ENCODE measurements around the gene VWA1. TPM values are rescaled to one million over a fixed set of nuclear protein-coding genes. Genes with fewer than 3 reads are reported as not detected.

VWA1 gene
- total RNA-seq, 1 donor from 2014 or later, result 56.9 TPM

GRCh38 chr1:1487701-1488100 is 52.2 kb downstream of the VWA1 start:
- no peak overlapping the region for H3K27ac Mint-ChIP-seq (ENCODE audit: unreplicated experiment)
- no peak overlapping the region for H3K4me3 Mint-ChIP-seq (ENCODE audit: unreplicated experiment)
- DNase-seq, result no peak
- H3K36me3 Mint-ChIP-seq (ENCODE audit: unreplicated experiment), result peaks cover 6% of the 10 kb centered on the region
- no peaks in the 10 kb centered on the region for H3K4me1 Mint-ChIP-seq (ENCODE audit: low read depth, unreplicated experiment)
- no peaks in the 10 kb centered on the region for H3K27me3 Mint-ChIP-seq (ENCODE audit: unreplicated experiment)
- no peaks in the 10 kb centered on the region for H3K9me3 Mint-ChIP-seq (ENCODE audit: unreplicated experiment)
- TF ChIP-seq CTCF (IDR thresholded peaks at IDR 0.05; ENCODE audit: partially characterized antibody, unreplicated experiment), result no peak

DNA sequence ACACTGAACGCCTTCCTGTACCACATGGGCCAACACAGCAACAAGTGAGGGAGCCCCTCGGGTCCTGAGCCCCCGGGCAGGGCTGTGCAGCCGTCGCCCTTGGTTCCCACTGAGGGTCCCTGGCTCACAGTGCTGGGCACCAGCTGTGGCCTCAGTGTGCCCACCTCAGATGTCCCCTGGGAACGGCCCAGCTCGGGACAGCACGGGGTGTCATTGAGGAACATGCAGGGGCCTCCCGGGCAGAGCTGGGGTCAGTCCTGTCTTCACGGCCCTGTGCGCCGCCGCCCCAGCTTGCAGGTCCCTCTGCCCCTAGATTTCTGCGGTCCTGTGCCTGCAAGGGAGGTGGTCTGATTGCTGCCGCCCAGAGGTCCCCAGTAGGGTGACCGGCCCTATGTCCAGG is 53.7 kb downstream of the VWA1 start:
- no peak overlapping the region for H3K4me3 Mint-ChIP-seq (ENCODE audit: unreplicated experiment)
- peaks cover 10% of the 10 kb centered on the region for H3K36me3 Mint-ChIP-seq (ENCODE audit: unreplicated experiment)
- H3K4me1 Mint-ChIP-seq (ENCODE audit: low read depth, unreplicated experiment), result no peaks in the 10 kb centered on the region
- no peak overlapping the region for H3K27ac Mint-ChIP-seq (ENCODE audit: unreplicated experiment)
- DNase-seq, result no peak
- H3K9me3 Mint-ChIP-seq (ENCODE audit: unreplicated experiment), result peaks cover 2% of the 10 kb centered on the region
- no peak for TF ChIP-seq CTCF (IDR thresholded peaks at IDR 0.05; ENCODE audit: partially characterized antibody, unreplicated experiment)
- H3K27me3 Mint-ChIP-seq (ENCODE audit: unreplicated experiment), result no peaks in the 10 kb centered on the region

GRCh38 chr1:1489861-1490260 is 54.4 kb downstream of the VWA1 start:
- H3K27me3 Mint-ChIP-seq (ENCODE audit: unreplicated experiment), result no peaks in the 10 kb centered on the region
- H3K4me3 Mint-ChIP-seq (ENCODE audit: unreplicated experiment), result no peak overlapping the region

GRCh38 chr1:1490633-1491230 is 55.2 kb downstream of the VWA1 start:
- peaks cover 10% of the 10 kb centered on the region for H3K36me3 Mint-ChIP-seq (ENCODE audit: unreplicated experiment)
- H3K27me3 Mint-ChIP-seq (ENCODE audit: unreplicated experiment), result no peaks in the 10 kb centered on the region
- TF ChIP-seq CTCF (IDR thresholded peaks at IDR 0.05; ENCODE audit: partially characterized antibody, unreplicated experiment), result no peak
- H3K9me3 Mint-ChIP-seq (ENCODE audit: unreplicated experiment), result peaks cover 2% of the 10 kb centered on the region
- H3K4me1 Mint-ChIP-seq (ENCODE audit: low read depth, unreplicated experiment), result no peaks in the 10 kb centered on the region
- H3K27ac Mint-ChIP-seq (ENCODE audit: unreplicated experiment), result no peak overlapping the region
- H3K4me3 Mint-ChIP-seq (ENCODE audit: unreplicated experiment), result no peak overlapping the region
- no peak for DNase-seq

More at GRCh38 chr1:1489861-1490260, 54.4 kb downstream of the VWA1 start:
- TF ChIP-seq CTCF (IDR thresholded peaks at IDR 0.05; ENCODE audit: partially characterized antibody, unreplicated experiment), result no peak
- H3K27ac Mint-ChIP-seq (ENCODE audit: unreplicated experiment), result peak overlapping the region; percentile 68
- H3K4me1 Mint-ChIP-seq (ENCODE audit: low read depth, unreplicated experiment), result no peaks in the 10 kb centered on the region
- DNase-seq, result no peak
- peaks cover 2% of the 10 kb centered on the region for H3K9me3 Mint-ChIP-seq (ENCODE audit: unreplicated experiment)
- H3K36me3 Mint-ChIP-seq (ENCODE audit: unreplicated experiment), result peaks cover 10% of the 10 kb centered on the region

- Mint-ChIP-seq H3K9me3 (ENCODE audit: unreplicated experiment) (peaks cover 2% of the 10 kb centered on the region), H3K4me3 (ENCODE audit: unreplicated experiment) (no peak overlapping the region), H3K4me1 (ENCODE audit: low read depth, unreplicated experiment) (no peaks in the 10 kb centered on the region), H3K27me3 (ENCODE audit: unreplicated experiment) (no peaks in the 10 kb centered on the region), H3K27ac (ENCODE audit: unreplicated experiment) (no peak overlapping the region), H3K36me3 (ENCODE audit: unreplicated experiment) (peaks cover 10% of the 10 kb centered on the region)
- DNase-seq, result no peak
- no peak for TF ChIP-seq CTCF (IDR thresholded peaks at IDR 0.05; ENCODE audit: partially characterized antibody, unreplicated experiment)
Measured at GRCh38 chr1:1491601-1492000, 56.1 kb downstream of the VWA1 start.

Other genes with a start within 250 kb of the VWA1 start
- gene TNFRSF18, start 229.1 kb upstream of the VWA1 start, total RNA-seq (ENCODE audit: unreplicated experiment), result 3.0 TPM
- 0.29 TPM for gene TNFRSF4, start 221.5 kb upstream of the VWA1 start, total RNA-seq (ENCODE audit: unreplicated experiment)
- gene SDF4, start 203.7 kb upstream of the VWA1 start, total RNA-seq (ENCODE audit: unreplicated experiment), result 89.2 TPM
- gene B3GALT6, start 203.5 kb upstream of the VWA1 start, total RNA-seq (ENCODE audit: unreplicated experiment), result 30.0 TPM
- gene C1QTNF12, start 189.0 kb upstream of the VWA1 start, total RNA-seq (ENCODE audit: unreplicated experiment), result 9.1 TPM
- gene UBE2J2, start 161.8 kb upstream of the VWA1 start, total RNA-seq (ENCODE audit: unreplicated experiment), result 88.1 TPM
- gene SCNN1D, start 155.3 kb upstream of the VWA1 start, total RNA-seq (ENCODE audit: unreplicated experiment), result 8.4 TPM
- gene ACAP3, start 127.8 kb upstream of the VWA1 start, total RNA-seq (ENCODE audit: unreplicated experiment), result 1,099 TPM
- gene PUSL1, start 127.1 kb upstream of the VWA1 start, total RNA-seq (ENCODE audit: unreplicated experiment), result 45.5 TPM
- 147 TPM for gene INTS11, start 111.0 kb upstream of the VWA1 start, total RNA-seq (ENCODE audit: unreplicated experiment)
- 18.7 TPM for gene CPTP, start 110.9 kb upstream of the VWA1 start, total RNA-seq (ENCODE audit: unreplicated experiment)
- 1.3 TPM for gene TAS1R3, start 104.4 kb upstream of the VWA1 start, total RNA-seq (ENCODE audit: unreplicated experiment)
- 124 TPM for gene DVL1, start 86.3 kb upstream of the VWA1 start, total RNA-seq (ENCODE audit: unreplicated experiment)
- 7.7 TPM for gene MXRA8, start 77.1 kb upstream of the VWA1 start, total RNA-seq (ENCODE audit: unreplicated experiment)
- gene AURKAIP1, start 60.5 kb upstream of the VWA1 start, total RNA-seq (ENCODE audit: unreplicated experiment), result 130 TPM
- gene CCNL2, start 36.4 kb upstream of the VWA1 start, total RNA-seq (ENCODE audit: unreplicated experiment), result 394 TPM
- 98.6 TPM for gene MRPL20, start 28.4 kb upstream of the VWA1 start, total RNA-seq (ENCODE audit: unreplicated experiment)
- gene ANKRD65, start 14.4 kb upstream of the VWA1 start, total RNA-seq (ENCODE audit: unreplicated experiment), result 38.4 TPM
- gene ATAD3C, start 14.0 kb downstream of the VWA1 start, total RNA-seq (ENCODE audit: unreplicated experiment), result 10.2 TPM
- gene ATAD3B, start 36.1 kb downstream of the VWA1 start, total RNA-seq (ENCODE audit: unreplicated experiment), result 34.9 TPM
- 32.1 TPM for gene ATAD3A, start 76.5 kb downstream of the VWA1 start, total RNA-seq (ENCODE audit: unreplicated experiment)
- gene TMEM240, start 104.9 kb downstream of the VWA1 start, total RNA-seq (ENCODE audit: unreplicated experiment), result 24.4 TPM
- gene SSU72, start 139.2 kb downstream of the VWA1 start, total RNA-seq (ENCODE audit: unreplicated experiment), result 123 TPM
- 11.9 TPM for gene FNDC10, start 164.4 kb downstream of the VWA1 start, total RNA-seq (ENCODE audit: unreplicated experiment)
- gene MIB2, start 179.8 kb downstream of the VWA1 start, total RNA-seq (ENCODE audit: unreplicated experiment), result 77.7 TPM
- gene MMP23B, start 196.5 kb downstream of the VWA1 start, total RNA-seq (ENCODE audit: unreplicated experiment), result 162 TPM
- 32.7 TPM for gene CDK11B, start 223.3 kb downstream of the VWA1 start, total RNA-seq (ENCODE audit: unreplicated experiment)